ENCODE data around the gene SNX13.

The SNX13 gene

GRCh38 chr7:17879075-17879661 lies 61.1 kb downstream of the SNX13 start:
- H3K4me3 ChIP-seq (ENCODE audit: low read depth, low read length), result no peak overlapping the region
- TF ChIP-seq, protein P1, sequence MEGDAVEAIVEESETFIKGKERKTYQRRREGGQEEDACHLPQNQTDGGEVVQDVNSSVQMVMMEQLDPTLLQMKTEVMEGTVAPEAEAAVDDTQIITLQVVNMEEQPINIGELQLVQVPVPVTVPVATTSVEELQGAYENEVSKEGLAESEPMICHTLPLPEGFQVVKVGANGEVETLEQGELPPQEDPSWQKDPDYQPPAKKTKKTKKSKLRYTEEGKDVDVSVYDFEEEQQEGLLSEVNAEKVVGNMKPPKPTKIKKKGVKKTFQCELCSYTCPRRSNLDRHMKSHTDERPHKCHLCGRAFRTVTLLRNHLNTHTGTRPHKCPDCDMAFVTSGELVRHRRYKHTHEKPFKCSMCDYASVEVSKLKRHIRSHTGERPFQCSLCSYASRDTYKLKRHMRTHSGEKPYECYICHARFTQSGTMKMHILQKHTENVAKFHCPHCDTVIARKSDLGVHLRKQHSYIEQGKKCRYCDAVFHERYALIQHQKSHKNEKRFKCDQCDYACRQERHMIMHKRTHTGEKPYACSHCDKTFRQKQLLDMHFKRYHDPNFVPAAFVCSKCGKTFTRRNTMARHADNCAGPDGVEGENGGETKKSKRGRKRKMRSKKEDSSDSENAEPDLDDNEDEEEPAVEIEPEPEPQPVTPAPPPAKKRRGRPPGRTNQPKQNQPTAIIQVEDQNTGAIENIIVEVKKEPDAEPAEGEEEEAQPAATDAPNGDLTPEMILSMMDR (conservative IDR thresholded peaks at IDR 0.05; ENCODE audit: low read depth, low read length), result no peak
- DNase-seq (ENCODE audit: low read depth), result no peak

GRCh38 chr7:17878627-17879026 lies 61.7 kb downstream of the SNX13 start:
- TF ChIP-seq, protein P1 (conservative IDR thresholded peaks at IDR 0.05; ENCODE audit: low read depth, low read length), result no peak
- DNase-seq (ENCODE audit: low read depth), result no peak
- H3K4me3 ChIP-seq (ENCODE audit: low read depth, low read length), result no peak overlapping the region

- no peak for DNase-seq (ENCODE audit: low read depth)
- H3K4me3 ChIP-seq (ENCODE audit: low read depth, low read length), result no peak overlapping the region
- TF ChIP-seq, protein P1 (conservative IDR thresholded peaks at IDR 0.05; ENCODE audit: low read depth, low read length), result no peak
Observed at GRCh38 chr7:17871815-17872533, 68.3 kb downstream of the SNX13 start.

GRCh38 chr7:17870406-17870805 lies 69.9 kb downstream of the SNX13 start:
- DNase-seq (ENCODE audit: low read depth), result no peak
- TF ChIP-seq, protein P1 (conservative IDR thresholded peaks at IDR 0.05; ENCODE audit: low read depth, low read length), result no peak
- no peak overlapping the region for H3K4me3 ChIP-seq (ENCODE audit: low read depth, low read length)

DNA sequence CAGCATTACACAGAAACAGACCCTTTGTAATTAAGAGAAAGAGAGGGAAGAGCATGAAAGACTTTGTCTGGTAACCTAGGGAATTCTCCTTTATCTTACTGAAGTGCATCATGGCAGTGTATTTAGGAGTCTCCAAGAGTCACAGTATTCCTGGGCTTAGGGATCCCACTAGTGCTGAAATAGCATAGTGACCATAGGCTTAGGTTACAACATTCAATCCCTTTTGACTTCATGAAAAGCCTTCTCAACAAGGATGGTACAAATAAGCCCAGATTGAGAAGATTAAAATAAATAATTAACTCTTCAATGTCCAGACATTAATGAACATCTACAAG lies 76.5 kb downstream of the SNX13 start:
- no peak for DNase-seq (ENCODE audit: low read depth)
- no peak overlapping the region for H3K4me3 ChIP-seq (ENCODE audit: low read depth, low read length)
- TF ChIP-seq, protein P1 (conservative IDR thresholded peaks at IDR 0.05; ENCODE audit: low read depth, low read length), result no peak

- TF ChIP-seq, protein P1 (conservative IDR thresholded peaks at IDR 0.05; ENCODE audit: low read depth, low read length), result no peak
- no peak for DNase-seq (ENCODE audit: low read depth)
- no peak overlapping the region for H3K4me3 ChIP-seq (ENCODE audit: low read depth, low read length)
Observed at GRCh38 chr7:17863095-17863808, 77.0 kb downstream of the SNX13 start.

All from choroid plexus epithelial cell (primary cell).